SK-N-SH (cell line): ENCODE data around the gene AKR7A2. TPM values are rescaled to one million over a fixed set of nuclear protein-coding genes. Genes with fewer than 3 reads are reported as not detected.
A peak's percentile ranks its signal among the peaks of the same experiment; 100 is the strongest.

ENCODE experiments used
- CTCF ChIA-PET: fragments of 300-600, 350-600 bp; formaldehyde crosslinking; extraction: SDS; loops from one replicate; lab custom pipeline; 2021; lab: Yijun Ruan, JAX
- POLR2A ChIA-PET: fragments of 350-600 bp; sonication (Branson Sonifier 250); formaldehyde crosslinking; extraction: SDS; loops from one replicate; lab custom pipeline; 2020; ENCODE audit warnings: antibody characterized with exemption, inconsistent platforms; lab: Yijun Ruan, JAX
- DNase-seq: peaks from one replicate; pipeline ENCODE4 v3.0.0; 2012
- H2AFZ ChIP-seq: fragments of 200-600 bp; sonication (generic); 2 replicates; pipeline ENCODE4 v1.8.1; 2016; ENCODE audit warnings: antibody characterized with exemption, mild to moderate bottlenecking, low read depth
- H3F3A ChIP-seq: fragments of 200-600 bp; sonication (generic); replicated peaks from 2 replicates; pipeline ENCODE3; 2016; ENCODE audit warnings: antibody characterized with exemption, mild to moderate bottlenecking; ENCODE audit not compliant: insufficient read depth
- H3K27ac ChIP-seq, 2 experiments: fragments of 200-500 bp in 1 of 2; fragments of 200-600 bp in 1 of 2; sonication (Bioruptor generic) in 1 of 2; sonication (generic), shearing (Covaris generic) in 1 of 2; 2 replicates each; pipeline versions ENCODE4 v1.5.1 to v1.6.1; 2014 to 2016; ENCODE audit warnings: low read depth in 2 of 2, inconsistent platforms in 1 of 2, low read length in 1 of 2, mild to moderate bottlenecking in 1 of 2, mixed read lengths in 1 of 2
- H3K27me3 ChIP-seq: fragments of 200-600 bp; sonication (generic), shearing (Covaris generic); 2 replicates; pipeline ENCODE4 v1.6.1; 2016; ENCODE audit warnings: mixed run types; ENCODE audit not compliant: insufficient read depth
- H3K36me3 ChIP-seq, 2 experiments: fragments of 200-500 bp in 1 of 2; fragments of 200-600 bp in 1 of 2; sonication (Bioruptor generic) in 1 of 2; sonication (generic) in 1 of 2; replicated peaks in 1 of 2; 2 replicates each; pipeline versions ENCODE3 to v1.5.1; 2014 to 2016; ENCODE audit warnings: low read length in 1 of 2, mild to moderate bottlenecking in 1 of 2; ENCODE audit not compliant: insufficient read depth in 2 of 2, control insufficient read depth in 1 of 2
- H3K4me1 ChIP-seq, 2 experiments: fragments of 200-500 bp in 1 of 2; fragments of 200-600 bp in 1 of 2; sonication (Bioruptor generic) in 1 of 2; sonication (generic), shearing (Covaris generic) in 1 of 2; 2 replicates each; pipeline versions ENCODE4 v1.5.1 to v1.6.1; 2014 to 2016; ENCODE audit warnings: low read depth in 1 of 2, low read length in 1 of 2, mixed run types in 1 of 2; ENCODE audit not compliant: insufficient read depth in 2 of 2, control insufficient read depth in 1 of 2
- H3K4me2 ChIP-seq: fragments of 200-600 bp; sonication (generic), shearing (Covaris generic); 2 replicates; pipeline ENCODE4 v1.6.1; 2017; ENCODE audit warnings: mixed run types
- H3K4me3 ChIP-seq, 2 experiments: fragments of 200-500 bp in 1 of 2; fragments of 200-600 bp in 1 of 2; sonication (Bioruptor generic) in 1 of 2; sonication (generic), shearing (Covaris generic) in 1 of 2; 2 replicates each; pipeline versions ENCODE4 v1.5.1 to v1.8.1; 2014 to 2016; ENCODE audit warnings: low read depth in 2 of 2, inconsistent platforms in 1 of 2, low read length in 1 of 2, mild to moderate bottlenecking in 1 of 2, mixed read lengths in 1 of 2, moderate library complexity in 1 of 2
- H3K79me2 ChIP-seq: fragments of 200-600 bp; sonication (generic); 2 replicates; pipeline ENCODE4 v1.8.1; 2017; ENCODE audit warnings: mild to moderate bottlenecking; ENCODE audit not compliant: insufficient read depth
- H3K9ac ChIP-seq: fragments of 200-600 bp; sonication (generic); 2 replicates; pipeline ENCODE4 v1.6.1; 2017; ENCODE audit warnings: mixed run types
- H3K9me2 ChIP-seq: fragments of 200-600 bp; sonication (generic); 2 replicates; pipeline ENCODE4 v1.6.1; 2017; ENCODE audit warnings: mixed run types
- H3K9me3 ChIP-seq: fragments of 200-600 bp; sonication (generic); 2 replicates; pipeline ENCODE4 v1.6.1; 2017; ENCODE audit warnings: mixed run types, mild to moderate bottlenecking, moderate library complexity
- H4K20me1 ChIP-seq: fragments of 200-600 bp; sonication (generic); 2 replicates; pipeline ENCODE4 v1.6.1; 2017; ENCODE audit warnings: mild to moderate bottlenecking, mixed run types; ENCODE audit not compliant: insufficient read depth
- ELF1 ChIP-seq: IDR thresholded peaks from 2 replicates; pipeline ENCODE4 v1.4.0; 2012
- EP300 ChIP-seq, 2 experiments: IDR thresholded peaks; 2 replicates each; pipeline versions ENCODE4 v1.4.0 to v1.6.1; 2012; ENCODE audit warnings: borderline replicate concordance in 1 of 2, low read depth in 1 of 2, low read length in 1 of 2
- GATA2 ChIP-seq: sonication (generic); formaldehyde crosslinking; IDR thresholded peaks from 2 replicates; pipeline ENCODE4 v1.5.0; 2020; ENCODE audit warnings: mild to moderate bottlenecking, missing genetic modification reagents
- MEF2A ChIP-seq: IDR thresholded peaks from 2 replicates; pipeline ENCODE4 v1.4.0; 2012; ENCODE audit warnings: low read depth, borderline replicate concordance
- NRF1 ChIP-seq: IDR thresholded peaks from 2 replicates; pipeline ENCODE4 v1.6.1; 2012; ENCODE audit warnings: low read depth, mild to moderate bottlenecking, low read length
- RAD21 ChIP-seq: IDR thresholded peaks from 2 replicates; pipeline ENCODE4 v1.6.1; 2012; ENCODE audit warnings: mild to moderate bottlenecking, low read length
- RCOR1 ChIP-seq: fragments of 150-350 bp; IDR thresholded peaks from 2 replicates; pipeline ENCODE4 v1.6.1; 2017; ENCODE audit warnings: antibody characterized with exemption, low read length
- RFX5 ChIP-seq: IDR thresholded peaks from 2 replicates; pipeline ENCODE4 v1.6.1; 2012; ENCODE audit warnings: mild to moderate bottlenecking, improper control_type of control experiment, low read length
- RXRA ChIP-seq: IDR thresholded peaks from 2 replicates; pipeline ENCODE4 v1.4.0; 2012; ENCODE audit warnings: low read depth, mild to moderate bottlenecking, borderline replicate concordance
- TAF1 ChIP-seq: IDR thresholded peaks from 2 replicates; pipeline ENCODE4 v1.6.1; 2012; ENCODE audit warnings: low read depth, mild to moderate bottlenecking, low read length, moderate library complexity, borderline replicate concordance
- WGBS: methylation state at CpG from one replicate; pipeline ENCODE4 v1.1.6; 2017; ENCODE audit warnings: low lambda C conversion rate; 5-methylcytosine and 5-hydroxymethylcytosine counted together
- polyA plus RNA-seq, 3 experiments: library from polyadenylated mRNA; depleted of rRNA; stranded (reverse); fragments of >200 nt; gene quantifications; 2 replicates each; pipeline ENCODE4 v1.2.3, GENCODE V29; 2012

Gene AKR7A2
- polyA plus RNA-seq, 1 of the 3 experiments (the other 2 are of a cell fraction), result 40.7 TPM

- WGBS, result 95% methylated on average over 14 of the region's 14 CpGs
- peak overlapping the region in 1 of 2 experiments; percentile 91; a peak in 2 of 4 replicates for H3K27ac ChIP-seq
- CTCF ChIA-PET, result interaction anchor here (0.7 to 13.7 kb wide), 15 partner anchors 8 to 321 kb away, joined by 3 to 235 read pairs (median 9); partner anchors contain the start of gene NBL1
These were observed 28.5 kb upstream of the AKR7A2 start for GRCh38 chr1:19340387-19340937.

GRCh38 chr1:19339214-19339861 lies 27.4 kb upstream of the AKR7A2 start:
- Histone ChIP-seq H3K9ac (no peak overlapping the region), H3K27me3 (no peaks in the 10 kb centered on the region), H3K36me3 (peaks cover 3 to 42% of the 10 kb centered on the region in 2 experiments), H3F3A (peaks cover 3% of the 10 kb centered on the region), H3K9me2 (no peaks in the 10 kb centered on the region), H2AFZ (no peak overlapping the region)
- CTCF ChIA-PET, result interaction anchor here (0.6 to 13.7 kb wide), 9 partner anchors 10 to 322 kb away, joined by 3 to 235 read pairs (median 15); partner anchors contain the start of gene NBL1
- 81% methylated on average over 18 of the region's 19 CpGs for WGBS
- peak; percentile 76 for DNase-seq
- peak; percentile 77 for TF ChIP-seq GATA2
- peak; percentile 27; the same call in 1 of the 2 replicates for TF ChIP-seq RCOR1
- no peak for TF ChIP-seq NRF1
- TF ChIP-seq EP300 (IDR thresholded peaks at IDR 0.05; ENCODE audit: borderline replicate concordance in 1 of 2, low read depth in 1 of 2, low read length in 1 of 2), result peak in 1 of 2 experiments; percentile 39; a peak in 1 of 4 replicates
- TF ChIP-seq MEF2A, result no peak
- TF ChIP-seq, all 33 proteins: peak for 3
- Histone ChIP-seq H3K4me2 (no peak overlapping the region), H3K4me1 (peaks cover 0 to 56% of the 10 kb centered on the region in 2 experiments; a peak in 2 of 4 replicates), H3K4me3 (no peak overlapping the region), H3K79me2 (peaks cover 6% of the 10 kb centered on the region; the same call in 1 of the 2 replicates), H3K27ac (peak overlapping the region in 1 of 2 experiments; percentile 91; a peak in 2 of 4 replicates), H4K20me1 (peaks cover 10% of the 10 kb centered on the region; the same call in 1 of the 2 replicates), H3K9me3 (no peaks in the 10 kb centered on the region)
- POLR2A ChIA-PET, result no interaction called here

More at GRCh38 chr1:19340387-19340937, 28.5 kb upstream of the AKR7A2 start:
- Histone ChIP-seq H3K9me2 (no peaks in the 10 kb centered on the region), H4K20me1 (peaks cover 10% of the 10 kb centered on the region; the same call in 1 of the 2 replicates), H3K9ac (no peak overlapping the region), H3K4me1 (peaks cover 0 to 67% of the 10 kb centered on the region in 2 experiments; a peak in 2 of 4 replicates)
- TF ChIP-seq TAF1 (no peak), RXRA (no peak), ELF1 (no peak)
- TF ChIP-seq, all 33 proteins: peak for 0
- POLR2A ChIA-PET, result no interaction called here
- Histone ChIP-seq H3K4me3 (no peak overlapping the region), H3K4me2 (no peak overlapping the region), H3K79me2 (peaks cover 6% of the 10 kb centered on the region; the same call in 1 of the 2 replicates), H3K9me3 (no peaks in the 10 kb centered on the region), H3K27me3 (no peaks in the 10 kb centered on the region), H3F3A (peaks cover 3% of the 10 kb centered on the region), H2AFZ (no peak overlapping the region), H3K36me3 (peaks cover 6 to 52% of the 10 kb centered on the region in 2 experiments)
- DNase-seq, result no peak

- Histone ChIP-seq H3K9me3 (no peaks in the 10 kb centered on the region), H3K4me1 (peaks cover 0 to 55% of the 10 kb centered on the region in 2 experiments; a peak in 2 of 4 replicates), H3K4me2 (no peak overlapping the region), H3K27ac (peak overlapping the region in 1 of 2 experiments; percentile 91; a peak in 2 of 4 replicates), H3F3A (peaks cover 3% of the 10 kb centered on the region), H2AFZ (no peak overlapping the region), H3K79me2 (peaks cover 6% of the 10 kb centered on the region; the same call in 1 of the 2 replicates), H3K36me3 (peaks cover 3 to 32% of the 10 kb centered on the region in 2 experiments), H3K9me2 (no peaks in the 10 kb centered on the region), H4K20me1 (peaks cover 6% of the 10 kb centered on the region; the same call in 1 of the 2 replicates), H3K4me3 (no peak overlapping the region; a peak in 1 of 4 replicates), H3K9ac (no peak overlapping the region), H3K27me3 (no peaks in the 10 kb centered on the region)
- 0 out of 2 replicates have a peak, but pooled peaks have one; percentile 11 for TF ChIP-seq RAD21
- TF ChIP-seq RFX5, result no peak
- DNase-seq, result peak; percentile 74
- WGBS, result 93% methylated on average over 24 of the region's 27 CpGs
- POLR2A ChIA-PET, result interaction anchor here (0.6 kb wide), 1 partner anchor 682 kb away, joined by 3 read pairs; no protein-coding TSS in a partner anchor
- CTCF ChIA-PET, result interaction anchor here (1.6 to 13.7 kb wide), 5 partner anchors 14 to 323 kb away, joined by 4 to 235 read pairs (median 31); partner anchors contain the start of gene NBL1
These were observed 26.4 kb upstream of the AKR7A2 start for GRCh38 chr1:19338323-19338762.
